DMS 273 treated with DMSO at 0.1 percent for 48 hours (cell line): ENCODE measurements around the gene SUPT20HL1.
"Not testable (repeated sequence)": the region's sequence is repeated elsewhere in the genome, so short reads cannot be mapped to it uniquely, and the experiment has no call there.

Experiments used
- DNase-seq: peaks from one replicate; lab custom pipeline; 2025; lab: John Stamatoyannopoulos, UW

The SUPT20HL1 gene

GRCh38 chrX:24363432-24364181, 3.2 kb downstream of the SUPT20HL1 start:
- DNase-seq: not testable (repeated sequence)

GRCh38 chrX:24364326-24364725, 3.9 kb downstream of the SUPT20HL1 start:
- no peak for DNase-seq

- DNase-seq: no peak
Observed at GRCh38 chrX:24364851-24365538, 4.6 kb downstream of the SUPT20HL1 start.

- not testable (repeated sequence) for DNase-seq
Observed at GRCh38 chrX:24366762-24367400, 6.4 kb downstream of the SUPT20HL1 start.

- no peak for DNase-seq
Observed at GRCh38 chrX:24369816-24370215, 9.4 kb downstream of the SUPT20HL1 start.

GRCh38 chrX:24371391-24371972, 11.0 kb downstream of the SUPT20HL1 start:
- DNase-seq: peak; percentile 13

GRCh38 chrX:24372021-24372763, 11.8 kb downstream of the SUPT20HL1 start:
- no peak for DNase-seq

GRCh38 chrX:24375600-24376131, 15.2 kb downstream of the SUPT20HL1 start:
- DNase-seq: no peak

- DNase-seq: no peak
Observed at GRCh38 chrX:24376403-24376802, 16.0 kb downstream of the SUPT20HL1 start.

- DNase-seq: no peak
Observed at GRCh38 chrX:24377195-24377594, 16.8 kb downstream of the SUPT20HL1 start.

GRCh38 chrX:24377911-24378468, 17.6 kb downstream of the SUPT20HL1 start:
- no peak for DNase-seq

- no peak for DNase-seq
Observed at GRCh38 chrX:24378706-24379105, 18.3 kb downstream of the SUPT20HL1 start.

GRCh38 chrX:24380262-24381187, 20.1 kb downstream of the SUPT20HL1 start:
- DNase-seq: no peak

- not testable (repeated sequence) for DNase-seq
Observed at GRCh38 chrX:24382315-24382714, 21.9 kb downstream of the SUPT20HL1 start.

GRCh38 chrX:24387724-24388123, 27.3 kb downstream of the SUPT20HL1 start:
- DNase-seq: no peak

- no peak for DNase-seq
Observed at GRCh38 chrX:24391389-24391788, 30.9 kb downstream of the SUPT20HL1 start.

- DNase-seq: no peak
Observed at GRCh38 chrX:24391843-24392242, 31.4 kb downstream of the SUPT20HL1 start.

- no peak for DNase-seq
Observed at GRCh38 chrX:24392709-24393108, 32.3 kb downstream of the SUPT20HL1 start.

GRCh38 chrX:24395775-24396174, 35.3 kb downstream of the SUPT20HL1 start:
- DNase-seq: peak; percentile 21
